Endothelial cell of umbilical vein (primary cell): ENCODE results near the gene HCST. TPM values are rescaled to one million over a fixed set of nuclear protein-coding genes. Genes with fewer than 3 reads are reported as not detected.

Experiments used
- BruUV-seq: library from RNA; stranded (reverse); fragments of 400-500 nt; replicated peaks from 2 replicates; lab custom pipeline; 2021; lab: Mats Ljungman, UMichigan
- CTCF ChIA-PET: fragments of 300-600, 350-600 bp; sonication (Branson Sonifier 250); formaldehyde crosslinking; loops from one replicate; lab custom pipeline; 2021; ENCODE audit warnings: antibody characterized with exemption, inconsistent platforms; lab: Charles Lee
- POLR2A ChIA-PET: fragments of 300-600, 350-600 bp; sonication (Branson Sonifier 250); formaldehyde crosslinking; loops from one replicate; lab custom pipeline; 2021; ENCODE audit warnings: antibody characterized with exemption, inconsistent platforms; lab: Charles Lee
- DNase-seq: peaks from one replicate; pipeline ENCODE4 v3.0.0-alpha.2; 2011; ENCODE audit warnings: low read depth, low spot score
- FAIRE-seq: peaks from 2 replicates; lab custom pipeline; 2011; peaks lifted over from hg19 to GRCh38; lab: Jason Lieb, UNC
- H2AFZ ChIP-seq: 2 replicates; pipeline ENCODE4 v1.6.0; 2012; ENCODE audit warnings: low read depth, low read length, control low read depth, inconsistent platforms
- H3K27ac ChIP-seq: 2 replicates; pipeline ENCODE4 v1.5.1; 2011; ENCODE audit warnings: low read depth, mild to moderate bottlenecking, control low read depth, low read length, moderate library complexity; ENCODE audit not compliant: insufficient read depth
- H3K27me3 ChIP-seq, 2 experiments: 2 replicates each; pipeline versions ENCODE4 v1.6.0 to v1.6.1; 2011; ENCODE audit warnings: low read length in 2 of 2, mixed read lengths in 1 of 2; ENCODE audit not compliant: control insufficient read depth in 2 of 2, insufficient read depth in 2 of 2
- H3K36me3 ChIP-seq, 2 experiments: 2 replicates in 1 of 2; 3 replicates in 1 of 2; pipeline ENCODE4 v1.5.1; 2011; ENCODE audit warnings: low read length in 2 of 2, mild to moderate bottlenecking in 1 of 2, moderate library complexity in 1 of 2; ENCODE audit not compliant: control insufficient read depth in 2 of 2, insufficient read depth in 2 of 2; ENCODE audit errors: extremely low read depth in 1 of 2
- H3K4me1 ChIP-seq: 3 replicates; pipeline ENCODE4 v1.5.1; 2011; ENCODE audit warnings: mild to moderate bottlenecking, low read length; ENCODE audit not compliant: control insufficient read depth, insufficient read depth; ENCODE audit errors: extremely low read depth
- H3K4me2 ChIP-seq: 2 replicates; pipeline ENCODE4 v1.6.1; 2011; ENCODE audit warnings: low read length, control low read depth, mixed read lengths; ENCODE audit not compliant: insufficient read depth
- H3K4me3 ChIP-seq, 3 experiments: fragments of 200-600 bp in 1 of 3; sonication (generic), shearing (Covaris generic) in 1 of 3; replicated peaks in 1 of 3; 2 replicates each; pipeline ENCODE4 v1.5.1; 2011 to 2016; ENCODE audit warnings: control low read depth in 3 of 3, low read length in 3 of 3, mild to moderate bottlenecking in 2 of 3, inconsistent platforms in 1 of 3, low read depth in 1 of 3, moderate library complexity in 1 of 3; ENCODE audit not compliant: insufficient read depth in 1 of 3
- H3K79me2 ChIP-seq: 2 replicates; pipeline ENCODE4 v1.6.0; 2012; ENCODE audit warnings: low read length, inconsistent platforms; ENCODE audit not compliant: control insufficient read depth, insufficient read depth
- H3K9ac ChIP-seq: replicated peaks from 2 replicates; pipeline ENCODE3; 2011; ENCODE audit warnings: low read length, control low read depth; ENCODE audit not compliant: insufficient read depth; ENCODE audit errors: extremely low read depth
- H3K9me1 ChIP-seq: replicated peaks from 3 replicates; pipeline ENCODE4 v1.6.0; 2011; ENCODE audit warnings: mild to moderate bottlenecking, low read length; ENCODE audit not compliant: control insufficient read depth, insufficient read depth; ENCODE audit errors: extremely low read depth
- H3K9me3 ChIP-seq: replicated peaks from 2 replicates; pipeline ENCODE4 v1.5.1; 2012; ENCODE audit warnings: low read length, inconsistent platforms; ENCODE audit not compliant: control insufficient read depth, insufficient read depth
- H4K20me1 ChIP-seq: replicated peaks from 2 replicates; pipeline ENCODE3; 2011; ENCODE audit warnings: mild to moderate bottlenecking, low read length; ENCODE audit not compliant: control insufficient read depth, insufficient read depth; ENCODE audit errors: extremely low read depth
- EZH2 ChIP-seq: IDR thresholded peaks from 2 replicates; pipeline ENCODE4 v1.6.1; 2012; ENCODE audit warnings: borderline replicate concordance, low read depth, mild to moderate bottlenecking, moderate library complexity, low read length, inconsistent platforms; ENCODE audit not compliant: severe bottlenecking
- FOS ChIP-seq: IDR thresholded peaks from 2 replicates; pipeline ENCODE4 v1.6.1; 2011; ENCODE audit warnings: mild to moderate bottlenecking, low read length, moderate library complexity, borderline replicate concordance; ENCODE audit not compliant: insufficient read depth
- GATA2 ChIP-seq: IDR thresholded peaks from 2 replicates; pipeline ENCODE4 v1.7.0; 2011; ENCODE audit warnings: low read depth, mild to moderate bottlenecking, moderate library complexity, mixed read lengths, low read length; ENCODE audit not compliant: insufficient read length, insufficient read depth
- JUN ChIP-seq: IDR thresholded peaks from 2 replicates; pipeline ENCODE4 v1.6.1; 2011; ENCODE audit warnings: borderline replicate concordance, low read depth; ENCODE audit not compliant: insufficient read length, insufficient read depth
- MAX ChIP-seq: IDR thresholded peaks from 2 replicates; pipeline ENCODE4 v1.6.1; 2011; ENCODE audit not compliant: insufficient read depth, insufficient read length
- MYC ChIP-seq: IDR thresholded peaks from one replicate; pipeline ENCODE4 v1.6.1; 2011; ENCODE audit warnings: mild to moderate bottlenecking, low read depth, low read length
- POLR2A ChIP-seq: IDR thresholded peaks from 2 replicates; pipeline ENCODE4 v1.6.1; 2012; ENCODE audit warnings: low read depth, mild to moderate bottlenecking, control low read depth, low read length
- POLR2AphosphoS5 ChIP-seq: IDR thresholded peaks from 2 replicates; pipeline ENCODE4 v1.6.1; 2012; ENCODE audit warnings: low read depth, mild to moderate bottlenecking, control low read depth, low read length, moderate library complexity; ENCODE audit not compliant: insufficient read depth
- dilution Hi-C: fragments of 300-500 bp; cut with MboI; formaldehyde crosslinking; loops from one replicate; pipeline ENCODE4 v1.15.0; 2019; ENCODE audit warnings: low sequenced_read_pairs; ENCODE audit not compliant: extremely low pct_ligation_motif_present
- intact Hi-C: fragments of 100-400 bp; cut with micrococcal nuclease; formaldehyde crosslinking; loops from one replicate; pipeline ENCODE4 v1.10.0; 2022
- polyA plus RNA-seq, 4 experiments: library from polyadenylated mRNA; depleted of rRNA in 3 of 4; stranded (reverse) in 3 of 4; unstranded in 1 of 4; fragments of >200 nt; gene quantifications; 2 replicates each; pipeline versions ENCODE4 v1.2.1 to v1.2.3, GENCODE V29; 2011 to 2012; ENCODE audit warnings: missing spikeins in 1 of 4
- total RNA-seq: library from RNA; stranded (reverse); gene quantifications from 2 replicates; pipeline ENCODE4 v1.2.3, GENCODE V29; 2021
- TF ChIP-seq, protein P1 (sequence below), 2 donors: IDR thresholded peaks; 1 replicate in 1 of 2; 2 replicates in 1 of 2; pipeline ENCODE4 v1.5.1; 2011; ENCODE audit warnings: low read length in 2 of 2, mild to moderate bottlenecking in 2 of 2, moderate library complexity in 2 of 2, control low read depth in 1 of 2, inconsistent platforms in 1 of 2, low read depth in 1 of 2; ENCODE audit not compliant: insufficient read depth in 1 of 2; ENCODE audit errors: extremely low read depth in 1 of 2

The HCST gene
- total and polyA plus RNA-seq, 2 donors (not counting 3 experiments of a cell fraction or from before 2014, with no cell fraction given): not detected

- Histone ChIP-seq H3K27me3 (no peaks in the 10 kb centered on the region), H3K9me3 (no peaks in the 10 kb centered on the region), H3K9me1 (no peaks in the 10 kb centered on the region), H3K4me3 (peak overlapping the region in 1 of 3 experiments; percentile 37), H2AFZ (peak overlapping the region; percentile 91), H3K79me2 (no peaks in the 10 kb centered on the region), H3K36me3 (no peaks in the 10 kb centered on the region), H3K4me2 (peak overlapping the region; percentile 68), H4K20me1 (no peaks in the 10 kb centered on the region), H3K9ac (no peak overlapping the region), H3K4me1 (peaks cover 11% of the 10 kb centered on the region), H3K27ac (no peak overlapping the region)
- intact Hi-C loops: loop anchor here (1.0 to 5.0 kb wide), 11 partner anchors 32 to 421 kb away; partner anchors contain the start of genes ARHGAP33, PSENEN, TBCB and TMEM147
- TF ChIP-seq POLR2AphosphoS5 (peak; percentile 94), MAX (peak; percentile 84), GATA2 (no peak), POLR2A (peak; percentile 98), FOS (no peak), JUN (no peak), MYC (peak; percentile 68), EZH2 (no peak)
- TF ChIP-seq, protein P1, sequence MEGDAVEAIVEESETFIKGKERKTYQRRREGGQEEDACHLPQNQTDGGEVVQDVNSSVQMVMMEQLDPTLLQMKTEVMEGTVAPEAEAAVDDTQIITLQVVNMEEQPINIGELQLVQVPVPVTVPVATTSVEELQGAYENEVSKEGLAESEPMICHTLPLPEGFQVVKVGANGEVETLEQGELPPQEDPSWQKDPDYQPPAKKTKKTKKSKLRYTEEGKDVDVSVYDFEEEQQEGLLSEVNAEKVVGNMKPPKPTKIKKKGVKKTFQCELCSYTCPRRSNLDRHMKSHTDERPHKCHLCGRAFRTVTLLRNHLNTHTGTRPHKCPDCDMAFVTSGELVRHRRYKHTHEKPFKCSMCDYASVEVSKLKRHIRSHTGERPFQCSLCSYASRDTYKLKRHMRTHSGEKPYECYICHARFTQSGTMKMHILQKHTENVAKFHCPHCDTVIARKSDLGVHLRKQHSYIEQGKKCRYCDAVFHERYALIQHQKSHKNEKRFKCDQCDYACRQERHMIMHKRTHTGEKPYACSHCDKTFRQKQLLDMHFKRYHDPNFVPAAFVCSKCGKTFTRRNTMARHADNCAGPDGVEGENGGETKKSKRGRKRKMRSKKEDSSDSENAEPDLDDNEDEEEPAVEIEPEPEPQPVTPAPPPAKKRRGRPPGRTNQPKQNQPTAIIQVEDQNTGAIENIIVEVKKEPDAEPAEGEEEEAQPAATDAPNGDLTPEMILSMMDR (IDR thresholded peaks at IDR 0.05; ENCODE audit: extremely low read depth in 1 of 2, insufficient read depth in 1 of 2, low read depth in 1 of 2, low read length in 2 of 2): peak; percentile 88
- FAIRE-seq: peak; percentile 100
- BruUV-seq: no TSS peak
- DNase-seq: peak; percentile 100
- dilution Hi-C loops: no loop called here
- POLR2A ChIA-PET: interaction anchor here (0.6 to 0.8 kb wide), 2 partner anchors 48 to 186 kb away, joined by 4 to 6 read pairs; partner anchors contain the start of genes PSENEN and U2AF1L4
- CTCF ChIA-PET: interaction anchor here (0.6 to 4.1 kb wide), 15 partner anchors 10 to 421 kb away, joined by 3 to 38 read pairs (median 4); partner anchors contain the start of genes KIRREL2 and LIN37
Measured at GRCh38 chr19:35931161-35931873, 29.0 kb downstream of the HCST start.
